ENCODE data around the gene SOX4. TPM values are rescaled to one million over a fixed set of nuclear protein-coding genes. Genes with fewer than 3 reads are reported as not detected.
A peak's percentile ranks its signal among the peaks of the same experiment; 100 is the strongest.

SOX4 gene
- total RNA-seq, 4 donors from 2014 or later: 11.4 to 23.9 (median 16.1) TPM

GRCh38 chr6:21589352-21590345 is 3.9 kb upstream of the SOX4 start:
- DNase-seq: peak; percentile 76 to 94 (median 93)

GRCh38 chr6:21590346-21590745 is 3.2 kb upstream of the SOX4 start:
- Histone ChIP-seq H3K27me3 (no peaks in the 10 kb centered on the region), H3K27ac (no peak overlapping the region), H3K4me1 (peaks cover 0 to 18% (median 2%) of the 10 kb centered on the region in 4 donors), H3K36me3 (no peaks in the 10 kb centered on the region), H3K9me3 (no peaks in the 10 kb centered on the region), H3K4me3 (no peak overlapping the region)
- TF ChIP-seq POLR2A (IDR thresholded peaks at IDR 0.05): no peak
- TF ChIP-seq CTCF (IDR thresholded peaks at IDR 0.05): no peak
- no peak for DNase-seq

More at GRCh38 chr6:21589352-21590345, 3.9 kb upstream of the SOX4 start:
- TF ChIP-seq CTCF (IDR thresholded peaks at IDR 0.05) (peak; percentile 53 to 89 (median 82)), POLR2A (IDR thresholded peaks at IDR 0.05) (no peak)
- Histone ChIP-seq H3K27ac (peak overlapping the region; percentile 1 to 93 (median 74)), H3K27me3 (no peaks in the 10 kb centered on the region), H3K9me3 (no peaks in the 10 kb centered on the region), H3K36me3 (no peaks in the 10 kb centered on the region), H3K4me1 (peaks cover 0 to 18% (median 2%) of the 10 kb centered on the region in 4 donors), H3K4me3 (peak overlapping the region; percentile 46 to 83 (median 58))

- Histone ChIP-seq H3K9me3 (no peaks in the 10 kb centered on the region), H3K27ac (no peak overlapping the region), H3K27me3 (no peaks in the 10 kb centered on the region), H3K4me3 (no peak overlapping the region), H3K4me1 (peaks cover 0 to 18% (median 3%) of the 10 kb centered on the region in 4 donors), H3K36me3 (no peaks in the 10 kb centered on the region)
- TF ChIP-seq POLR2A (IDR thresholded peaks at IDR 0.05) (no peak), CTCF (IDR thresholded peaks at IDR 0.05) (no peak)
- DNase-seq: no peak
Measured at GRCh38 chr6:21591446-21591845, 2.1 kb upstream of the SOX4 start.

GRCh38 chr6:21592953-21593352 is 598 bp upstream of the SOX4 start:
- H3K27me3 ChIP-seq: no peaks in the 10 kb centered on the region
- peak overlapping the region in 3 of 4 donors; percentile 69 to 83 (median 72) for H3K4me3 ChIP-seq
- peak overlapping the region in 1 of 4 donors; percentile 77 for H3K27ac ChIP-seq
- no peaks in the 10 kb centered on the region for H3K36me3 ChIP-seq
- TF ChIP-seq CTCF (IDR thresholded peaks at IDR 0.05) (no peak), POLR2A (IDR thresholded peaks at IDR 0.05) (no peak)
- peaks cover 0 to 10% (median 1%) of the 10 kb centered on the region in 4 donors for H3K4me1 ChIP-seq
- H3K9me3 ChIP-seq: no peaks in the 10 kb centered on the region
- no peak for DNase-seq

GRCh38 chr6:21593927-21594415 is 420 bp downstream of the SOX4 start:
- Histone ChIP-seq H3K27ac (peak overlapping the region; percentile 77 to 93 (median 87)), H3K4me3 (peak overlapping the region; percentile 54 to 83 (median 70)), H3K4me1 (peaks cover 0 to 14% (median 1%) of the 10 kb centered on the region in 4 donors), H3K9me3 (no peaks in the 10 kb centered on the region), H3K27me3 (no peaks in the 10 kb centered on the region), H3K36me3 (no peaks in the 10 kb centered on the region)
- DNase-seq: peak in 2 of 3 donors; percentile 26 to 62
- no peak for TF ChIP-seq CTCF (IDR thresholded peaks at IDR 0.05)
- TF ChIP-seq POLR2A (IDR thresholded peaks at IDR 0.05): no peak
